HL-60 (cell line): ENCODE results near the gene ALDH4A1.
"Not testable (repeated sequence)": the region's sequence is repeated elsewhere in the genome, so short reads cannot be mapped to it uniquely, and the experiment has no call there.

ENCODE experiments used
- CTCF ChIP-seq: IDR thresholded peaks from one replicate; pipeline ENCODE4 v1.5.1; 2011; ENCODE audit warnings: low read length, control low read depth, inconsistent platforms; ENCODE audit not compliant: insufficient read depth
- GABPA ChIP-seq: IDR thresholded peaks from 2 replicates; pipeline ENCODE4 v1.6.1; 2012; ENCODE audit warnings: low read depth
- POLR2AphosphoS5 ChIP-seq: IDR thresholded peaks from 2 replicates; pipeline ENCODE4 v1.6.1; 2012; ENCODE audit warnings: low read depth
- REST ChIP-seq: IDR thresholded peaks from 2 replicates; pipeline ENCODE4 v1.6.1; 2012; ENCODE audit warnings: low read depth; ENCODE audit not compliant: insufficient replicate concordance
- SPI1 ChIP-seq: IDR thresholded peaks from 2 replicates; pipeline ENCODE4 v1.6.1; 2012; ENCODE audit warnings: low read depth, mild to moderate bottlenecking, borderline replicate concordance

- TF ChIP-seq CTCF, GABPA, POLR2AphosphoS5, REST, SPI1: not testable (repeated sequence)
Measured at GRCh38 chr1:18847723-18848122, 54.6 kb downstream of the ALDH4A1 start.
